K562 (cell line): ENCODE measurements around the gene CGREF1. TPM values are rescaled to one million over a fixed set of nuclear protein-coding genes. Genes with fewer than 3 reads are reported as not detected.

Source experiments
- ATAC-seq: fragments of 200-7000 bp; cut with Tn5 transposase; 3 replicates; pipeline ENCODE4 v1.9.1; 2020; ENCODE audit warnings: moderate library complexity
- BruUV-seq: library from RNA; stranded (reverse); fragments of 400-500 nt; replicated peaks from 2 replicates; lab custom pipeline; 2021; lab: Mats Ljungman, UMichigan
- CTCF ChIA-PET: fragments of 300-600 bp; formaldehyde crosslinking; extraction: SDS; loops from one replicate; lab custom pipeline; 2021; ENCODE audit warnings: low intra/inter-chr PET ratio; lab: Yijun Ruan, JAX
- POLR2A ChIA-PET: fragments of 300-600, 350-650 bp; sonication (Branson Sonifier 250); formaldehyde crosslinking; extraction: SDS; loops from one replicate; lab custom pipeline; 2021; ENCODE audit warnings: antibody characterized with exemption, inconsistent platforms; lab: Yijun Ruan, JAX
- DNase-seq, 4 experiments: peaks; one replicate each; pipeline versions ENCODE4 v3.0.0 to v3.0.0-alpha.2; 2011 to 2018; ENCODE audit warnings: low spot score in 3 of 4, mixed read lengths in 3 of 4; ENCODE audit errors: extremely low read depth in 1 of 4
- FAIRE-seq: peaks from 2 replicates; lab custom pipeline; 2011; peaks lifted over from hg19 to GRCh38; lab: Jason Lieb, UNC
- H2AFZ ChIP-seq: 2 replicates; pipeline ENCODE4 v1.6.0; 2011; ENCODE audit warnings: low read depth, low read length, control low read depth, inconsistent platforms
- H3K27ac ChIP-seq: fragments of 200-600 bp; 3 replicates; pipeline ENCODE4 v1.8.0; 2011; ENCODE audit warnings: low read depth, mild to moderate bottlenecking, control low read depth, inconsistent platforms, low read length, moderate library complexity, mixed read lengths; ENCODE audit errors: extremely low read depth
- H3K27me3 ChIP-seq, 2 experiments: fragments of 300-600 bp in 1 of 2; 2 replicates in 1 of 2; 3 replicates in 1 of 2; pipeline versions ENCODE4 v1.6.0 to v1.8.0; 2011; ENCODE audit warnings: inconsistent platforms in 2 of 2, low read length in 2 of 2, mild to moderate bottlenecking in 1 of 2, mixed read lengths in 1 of 2, moderate library complexity in 1 of 2; ENCODE audit not compliant: control insufficient read depth in 2 of 2, insufficient read depth in 2 of 2
- H3K36me3 ChIP-seq: fragments of 300-600 bp; 3 replicates; pipeline ENCODE4 v1.8.0; 2011; ENCODE audit warnings: mild to moderate bottlenecking, low read length, inconsistent platforms; ENCODE audit not compliant: control insufficient read depth, insufficient read depth
- H3K4me1 ChIP-seq, 2 experiments: fragments of 200-600 bp in 1 of 2; replicated peaks in 1 of 2; 2 replicates in 1 of 2; 3 replicates in 1 of 2; pipeline versions ENCODE4 v1.5.1 to v1.8.0; 2011; ENCODE audit warnings: inconsistent platforms in 2 of 2, low read length in 2 of 2, mild to moderate bottlenecking in 1 of 2, mixed read lengths in 1 of 2, moderate library complexity in 1 of 2; ENCODE audit not compliant: control insufficient read depth in 2 of 2, insufficient read depth in 2 of 2
- H3K4me2 ChIP-seq: 2 replicates; pipeline ENCODE4 v1.6.1; 2011; ENCODE audit warnings: low read length, control low read depth, inconsistent platforms, mixed read lengths; ENCODE audit not compliant: insufficient read depth
- H3K4me3 ChIP-seq: fragments of 200-600 bp; sonication (generic), shearing (Covaris generic); 2 replicates; pipeline ENCODE4 v1.5.1; 2016; ENCODE audit warnings: control low read depth, inconsistent platforms
- H3K79me2 ChIP-seq: fragments of 200-600 bp; 3 replicates; pipeline ENCODE4 v1.8.0; 2011; ENCODE audit warnings: low read length, inconsistent platforms; ENCODE audit not compliant: control insufficient read depth, insufficient read depth
- H3K9ac ChIP-seq, 2 experiments: 2 replicates each; pipeline versions ENCODE4 v1.6.0 to v1.6.1; 2011; ENCODE audit warnings: low read depth in 2 of 2, low read length in 2 of 2, control low read depth in 1 of 2, inconsistent platforms in 1 of 2, mild to moderate bottlenecking in 1 of 2, mixed read lengths in 1 of 2; ENCODE audit not compliant: insufficient read depth in 1 of 2
- H3K9me1 ChIP-seq: one replicate; pipeline ENCODE4 v1.6.0; 2011; ENCODE audit warnings: inconsistent platforms, mild to moderate bottlenecking, low read length, moderate library complexity; ENCODE audit not compliant: control insufficient read depth, insufficient read depth
- H3K9me3 ChIP-seq: replicated peaks from 2 replicates; pipeline ENCODE4 v1.5.1; 2011; ENCODE audit warnings: low read depth, low read length, inconsistent platforms; ENCODE audit not compliant: control insufficient read depth, insufficient read depth
- H4K20me1 ChIP-seq: replicated peaks from 2 replicates; pipeline ENCODE4 v1.6.1; 2011; ENCODE audit warnings: low read length, inconsistent platforms, mixed read lengths; ENCODE audit not compliant: control insufficient read depth, insufficient read depth
- CBX3 ChIP-seq, 2 experiments: IDR thresholded peaks; 1 replicate in 1 of 2; 2 replicates in 1 of 2; pipeline ENCODE4 v1.6.1; 2012; ENCODE audit warnings: inconsistent platforms in 2 of 2, low read length in 2 of 2, borderline replicate concordance in 1 of 2, control low read depth in 1 of 2
- CEBPB ChIP-seq: fragments of 450-650 bp; IDR thresholded peaks from 2 replicates; pipeline ENCODE4 v1.6.1; 2016; ENCODE audit warnings: missing genetic modification characterization, missing compliant biosample characterization
- DMBX1 ChIP-seq: fragments of 250-450 bp; sonication (Bioruptor Pico); IDR thresholded peaks from 2 replicates; pipeline ENCODE4 v1.8.0; 2022; ENCODE audit warnings: inconsistent platforms, mild to moderate bottlenecking, moderate library complexity, borderline replicate concordance
- HOXB6 ChIP-seq: fragments of 250-450 bp; sonication (Bioruptor Pico); IDR thresholded peaks from 2 replicates; pipeline ENCODE4 v1.5.1; 2022; ENCODE audit warnings: mild to moderate bottlenecking, borderline replicate concordance
- KDM5B ChIP-seq: fragments of 200-600 bp; sonication (generic); IDR thresholded peaks from 2 replicates; pipeline ENCODE4 v1.6.1; 2012; ENCODE audit warnings: low read depth, mild to moderate bottlenecking, moderate library complexity, low read length, control low read depth, inconsistent platforms; ENCODE audit not compliant: insufficient replicate concordance
- MIER1 ChIP-seq: fragments of 450-650 bp; IDR thresholded peaks from 2 replicates; pipeline ENCODE4 v1.6.1; 2016; ENCODE audit warnings: antibody characterized with exemption, mild to moderate bottlenecking, low read depth
- NEUROD1 ChIP-seq: fragments of 150-350 bp; IDR thresholded peaks from 2 replicates; pipeline ENCODE4 v1.6.1; 2014; ENCODE audit warnings: borderline replicate concordance, low read length, low read depth; ENCODE audit not compliant: partially characterized antibody
- PPARD ChIP-seq: fragments of 250-450 bp; sonication (Bioruptor Pico); IDR thresholded peaks from 2 replicates; pipeline ENCODE4 v1.8.0; 2022; ENCODE audit warnings: inconsistent platforms, mild to moderate bottlenecking, moderate library complexity
- RBM25 ChIP-seq: fragments of 200-400 bp; formaldehyde crosslinking; IDR thresholded peaks from 2 replicates; pipeline ENCODE4 v1.6.1; 2018; ENCODE audit warnings: low read length, low read depth, moderate library complexity; ENCODE audit not compliant: severe bottlenecking
- RFX5 ChIP-seq: IDR thresholded peaks from 2 replicates; pipeline ENCODE4 v1.6.1; 2011; ENCODE audit warnings: low read depth, mild to moderate bottlenecking, improper control_type of control experiment, low read length
- U2AF2 ChIP-seq: fragments of 200-400 bp; formaldehyde crosslinking; optimal IDR thresholded peaks from 2 replicates; pipeline ENCODE3; 2017; ENCODE audit warnings: low read depth, mild to moderate bottlenecking, low read length
- WGBS: fragments of 100-300 bp; shearing (Covaris generic); methylation state at CpG from one replicate; pipeline ENCODE4 v1.1.6; 2016; ENCODE audit warnings: low coverage, mixed read lengths; ENCODE audit not compliant: insufficient coverage; ENCODE audit errors: missing lambda C conversion rate; 5-methylcytosine and 5-hydroxymethylcytosine counted together
- in situ Hi-C: fragments of 300-500 bp; cut with MboI; formaldehyde crosslinking; loops from 4 replicates; pipeline ENCODE4 v1.15.0; 2018; ENCODE audit warnings: inconsistent platforms, mixed read lengths
- intact Hi-C: fragments of 100-400 bp; cut with micrococcal nuclease; formaldehyde crosslinking; loops from 2 replicates; pipeline ENCODE4 v1.14.2; 2022
- polyA plus RNA-seq, 8 experiments: library from polyadenylated mRNA; depleted of rRNA in 4 of 8; stranded (reverse) in 5 of 8; unstranded in 3 of 8; fragments of >200 nt; fragmentation: Nextera tagmentation in 2 of 8; fragmentation: Illumina TruSeq in 1 of 8; extraction: Ambion mirVana in 2 of 8; extraction: Trizol in 1 of 8; gene quantifications; 2 replicates each; pipeline versions ENCODE4 v1.2.1 to v1.2.3, GENCODE V29; 2011 to 2014; ENCODE audit warnings: inconsistent platforms in 1 of 8, missing spikeins in 1 of 8
- total RNA-seq, 7 experiments: library from RNA; depleted of rRNA in 6 of 7; stranded (reverse); fragments of >200 nt in 6 of 7; fragmentation: Illumina TruSeq in 2 of 7; extraction: Trizol in 2 of 7; gene quantifications; 2 replicates each; pipeline versions ENCODE4 v1.2.1 to v1.2.3, GENCODE V29; 2011 to 2021; ENCODE audit warnings: low replicate concordance in 1 of 7
- TF ChIP-seq, protein P1 (sequence below): fragments of 250-450 bp; sonication (Bioruptor Pico); IDR thresholded peaks from 2 replicates; pipeline ENCODE4 v1.8.0; 2021; ENCODE audit warnings: moderate library complexity, mild to moderate bottlenecking, inconsistent platforms
- TF ChIP-seq, protein P2 (sequence below): fragments of 450-650 bp; conservative IDR thresholded peaks from 2 replicates; pipeline ENCODE4 v1.6.1; 2016; ENCODE audit warnings: missing genetic modification characterization, low read depth, mild to moderate bottlenecking, control low read depth, missing compliant biosample characterization

CGREF1 gene
- total and polyA plus RNA-seq, 9 of the 15 experiments (the other 6 are each of a cell fraction or from before 2014, with no cell fraction given) = 0.07 to 0.50 (median 0.37) TPM

DNA sequence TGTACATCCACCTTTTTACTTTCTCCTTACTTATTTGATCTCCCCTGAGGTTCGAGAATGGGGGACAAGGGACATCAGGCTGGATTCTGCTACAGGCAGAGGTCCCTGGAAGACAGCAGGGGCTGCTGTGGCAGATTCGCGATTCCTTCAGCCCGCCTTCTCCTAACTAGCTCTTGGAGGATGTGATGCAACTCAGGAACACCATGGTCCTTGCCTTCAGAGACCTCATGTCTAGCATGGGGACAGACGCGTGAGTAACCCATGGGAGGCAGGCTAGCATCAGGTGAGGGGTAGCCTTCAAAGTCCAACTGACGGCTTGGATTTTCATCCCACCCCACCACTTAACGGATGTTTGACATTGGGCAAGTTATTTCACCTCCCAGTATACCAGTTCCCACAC lies 29.0 kb upstream of the CGREF1 start (continued):
- no peak for TF ChIP-seq DMBX1 (CRISPR knock-in tag)
- TF ChIP-seq U2AF2 = no peak
- no peak for TF ChIP-seq HOXB6 (CRISPR knock-in tag)
- no peak for TF ChIP-seq NEUROD1

DNA sequence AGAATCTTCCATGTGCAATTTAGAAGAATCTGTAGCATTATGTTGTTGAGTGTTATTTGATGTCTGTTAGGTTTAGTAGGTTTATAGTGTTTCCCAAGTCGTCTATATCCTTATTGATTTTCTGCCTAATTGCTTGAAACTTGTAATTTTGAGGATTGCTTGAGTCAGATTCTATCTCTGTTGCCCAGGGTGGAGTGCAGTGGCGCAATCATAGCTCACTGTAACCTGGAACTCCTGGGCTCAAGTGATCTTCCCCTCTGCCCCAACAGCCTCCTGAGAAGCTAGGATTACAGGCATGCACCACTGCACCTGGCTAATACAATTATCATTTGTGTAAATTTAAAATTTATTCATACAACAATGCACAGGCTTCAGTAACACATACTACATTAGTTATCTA lies 26.8 kb upstream of the CGREF1 start:
- H3K4me1 ChIP-seq = peaks cover 0 to 15% of the 10 kb centered on the region in 2 experiments; a peak in 2 of 5 replicates
- no peak overlapping the region for H3K27ac ChIP-seq
- no peaks in the 10 kb centered on the region for H4K20me1 ChIP-seq
- H3K79me2 ChIP-seq = no peaks in the 10 kb centered on the region
- H3K9ac ChIP-seq = no peak overlapping the region
- ChIA-PET CTCF (no interaction called here), POLR2A (no interaction called here)
- no peak overlapping the region for H3K4me2 ChIP-seq
- 27% methylated on average over 2 of the region's 2 CpGs for WGBS
- H2AFZ ChIP-seq = no peak overlapping the region
- no peak overlapping the region for H3K4me3 ChIP-seq
- no TSS peak for BruUV-seq
- no peaks in the 10 kb centered on the region for H3K9me1 ChIP-seq
- FAIRE-seq (no peak), ATAC-seq (no peak), DNase-seq (no peak)
- in situ Hi-C loops = no loop called here
- H3K36me3 ChIP-seq = no peaks in the 10 kb centered on the region
- TF ChIP-seq, protein P1, sequence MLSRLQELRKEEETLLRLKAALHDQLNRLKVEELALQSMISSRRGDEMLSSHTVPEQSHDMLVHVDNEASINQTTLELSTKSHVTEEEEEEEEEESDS = no peak
- TF ChIP-seq CBX3 (IDR thresholded peaks at IDR 0.05; ENCODE audit: borderline replicate concordance in 1 of 2, low read length in 2 of 2) = no peak
- TF ChIP-seq MIER1 = no peak
- TF ChIP-seq RBM25 = no peak
- no peak for TF ChIP-seq KDM5B
- peak; percentile 75 for TF ChIP-seq CEBPB (tag)
- no peak for TF ChIP-seq PPARD (CRISPR knock-in tag)
- TF ChIP-seq, protein P2, sequence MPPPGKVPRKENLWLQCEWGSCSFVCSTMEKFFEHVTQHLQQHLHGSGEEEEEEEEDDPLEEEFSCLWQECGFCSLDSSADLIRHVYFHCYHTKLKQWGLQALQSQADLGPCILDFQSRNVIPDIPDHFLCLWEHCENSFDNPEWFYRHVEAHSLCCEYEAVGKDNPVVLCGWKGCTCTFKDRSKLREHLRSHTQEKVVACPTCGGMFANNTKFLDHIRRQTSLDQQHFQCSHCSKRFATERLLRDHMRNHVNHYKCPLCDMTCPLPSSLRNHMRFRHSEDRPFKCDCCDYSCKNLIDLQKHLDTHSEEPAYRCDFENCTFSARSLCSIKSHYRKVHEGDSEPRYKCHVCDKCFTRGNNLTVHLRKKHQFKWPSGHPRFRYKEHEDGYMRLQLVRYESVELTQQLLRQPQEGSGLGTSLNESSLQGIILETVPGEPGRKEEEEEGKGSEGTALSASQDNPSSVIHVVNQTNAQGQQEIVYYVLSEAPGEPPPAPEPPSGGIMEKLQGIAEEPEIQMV = no peak
- TF ChIP-seq RFX5 = no peak
- H3K9me3 ChIP-seq = peaks cover 3% of the 10 kb centered on the region; the same call in 1 of the 2 replicates
- intact Hi-C loops = no loop called here
- H3K27me3 ChIP-seq = peaks cover 0 to 15% of the 10 kb centered on the region in 2 experiments; a peak in 2 of 5 replicates
